Hepatocyte (in vitro differentiated cells): Measurements from ENCODE around the gene PGBD2. TPM values are rescaled to one million over a fixed set of nuclear protein-coding genes. Genes with fewer than 3 reads are reported as not detected.

Experiments
- DNase-seq: peaks from one replicate; pipeline ENCODE4 v3.0.0-alpha.2; 2016; ENCODE audit warnings: low spot score
- H2AFZ ChIP-seq: fragments of 200-600 bp; sonication (generic); 2 replicates; pipeline ENCODE4 v1.6.0; 2016; ENCODE audit warnings: antibody characterized with exemption, mild to moderate bottlenecking
- H3K27ac ChIP-seq: fragments of 200-600 bp; sonication (generic); 2 replicates; pipeline ENCODE4 v1.5.1; 2016; ENCODE audit warnings: mild to moderate bottlenecking
- H3K27me3 ChIP-seq: fragments of 200-600 bp; sonication (generic); 2 replicates; pipeline ENCODE4 v1.6.1; 2016
- H3K36me3 ChIP-seq: fragments of 200-600 bp; sonication (generic); replicated peaks from 2 replicates; pipeline ENCODE4 v1.5.1; 2016; ENCODE audit warnings: low read depth; ENCODE audit not compliant: insufficient read depth
- H3K4me1 ChIP-seq: fragments of 200-600 bp; sonication (generic); 2 replicates; pipeline ENCODE4 v1.5.1; 2016; ENCODE audit warnings: mild to moderate bottlenecking, moderate library complexity; ENCODE audit not compliant: insufficient read depth
- H3K4me2 ChIP-seq: fragments of 200-600 bp; sonication (generic); 2 replicates; pipeline ENCODE4 v1.6.0; 2016
- H3K4me3 ChIP-seq: fragments of 200-600 bp; sonication (generic); 2 replicates; pipeline ENCODE4 v1.5.1; 2016; ENCODE audit warnings: mild to moderate bottlenecking
- H3K79me2 ChIP-seq: fragments of 200-600 bp; sonication (generic); 2 replicates; pipeline ENCODE4 v1.6.0; 2017; ENCODE audit warnings: mild to moderate bottlenecking
- H3K9me2 ChIP-seq: fragments of 200-600 bp; sonication (generic); replicated peaks from 2 replicates; pipeline ENCODE4 v1.6.0; 2017; ENCODE audit warnings: mild to moderate bottlenecking; ENCODE audit not compliant: insufficient read depth
- H3K9me3 ChIP-seq: fragments of 200-600 bp; sonication (generic); 2 replicates; pipeline ENCODE4 v1.5.1; 2016; ENCODE audit warnings: low read depth, mild to moderate bottlenecking
- H4K20me1 ChIP-seq: fragments of 200-600 bp; sonication (generic); 2 replicates; pipeline ENCODE4 v1.6.0; 2016; ENCODE audit warnings: mild to moderate bottlenecking; ENCODE audit not compliant: insufficient read depth, poor library complexity, severe bottlenecking
- EZH2 ChIP-seq: fragments of 200-600 bp; sonication (generic); IDR thresholded peaks from 2 replicates; pipeline ENCODE4 v1.6.1; 2016; ENCODE audit warnings: antibody characterized with exemption, mild to moderate bottlenecking, borderline replicate concordance
- EZH2phosphoT487 ChIP-seq: fragments of 200-600 bp; sonication (generic); IDR thresholded peaks from one replicate; pipeline ENCODE4 v1.6.1; 2018; ENCODE audit warnings: antibody characterized with exemption, mild to moderate bottlenecking, low read depth, moderate library complexity; ENCODE audit not compliant: unreplicated experiment, severe bottlenecking
- WGBS: methylation state at CpG from one replicate; pipeline ENCODE4 v1.1.6; 2016; ENCODE audit warnings: low lambda C conversion rate; ENCODE audit errors: missing lambda C conversion rate; 5-methylcytosine and 5-hydroxymethylcytosine counted together
- polyA plus RNA-seq: library from polyadenylated mRNA; unstranded; fragments of >200 nt; fragmentation: Nextera tagmentation; extraction: Ambion mirVana; gene quantifications from 2 replicates; pipeline ENCODE4 v1.2.1, GENCODE V29; 2016
- total RNA-seq: library from RNA; depleted of rRNA; stranded (reverse); fragments of >200 nt; gene quantifications from 2 replicates; pipeline ENCODE4 v1.2.3, GENCODE V29; 2014
- TF ChIP-seq, protein P1 (sequence below): fragments of 200-600 bp; sonication (generic); IDR thresholded peaks from 2 replicates; pipeline ENCODE4 v1.5.1; 2016; ENCODE audit warnings: antibody characterized with exemption, mild to moderate bottlenecking; ENCODE audit not compliant: poor library complexity

Gene PGBD2
- total and polyA plus RNA-seq, 2 experiments from 2014 or later, result 5.6 to 6.6 TPM

DNA sequence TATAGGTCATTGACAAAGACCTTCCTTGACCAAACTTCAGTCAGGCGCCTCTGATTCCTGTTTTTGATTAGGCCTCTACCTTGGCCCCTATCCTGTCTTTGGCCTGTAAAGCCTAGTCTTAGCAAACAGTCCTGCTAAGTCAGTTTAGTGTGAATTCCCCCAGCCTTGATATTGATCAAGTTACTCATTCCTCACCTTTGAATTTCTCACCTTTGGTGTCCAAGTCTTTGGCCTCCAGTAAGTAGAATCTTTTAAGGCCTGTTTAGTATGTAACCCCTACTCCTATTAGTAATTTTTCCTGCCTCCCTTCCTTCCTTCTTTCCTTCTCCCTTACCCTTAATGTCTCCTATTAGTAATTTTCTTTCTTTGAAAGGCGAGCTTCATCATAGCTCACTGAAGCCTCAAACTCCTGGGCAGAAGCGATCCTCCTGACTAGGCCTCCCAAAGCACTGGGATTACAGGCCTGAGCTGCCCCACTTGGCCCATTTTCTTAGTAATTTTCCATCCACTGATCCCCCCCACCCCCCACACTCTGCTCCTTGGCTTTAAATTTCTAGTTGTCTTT lies 34.1 kb upstream of the PGBD2 start:
- H2AFZ ChIP-seq, result peak overlapping the region; percentile 98
- TF ChIP-seq, protein P1, sequence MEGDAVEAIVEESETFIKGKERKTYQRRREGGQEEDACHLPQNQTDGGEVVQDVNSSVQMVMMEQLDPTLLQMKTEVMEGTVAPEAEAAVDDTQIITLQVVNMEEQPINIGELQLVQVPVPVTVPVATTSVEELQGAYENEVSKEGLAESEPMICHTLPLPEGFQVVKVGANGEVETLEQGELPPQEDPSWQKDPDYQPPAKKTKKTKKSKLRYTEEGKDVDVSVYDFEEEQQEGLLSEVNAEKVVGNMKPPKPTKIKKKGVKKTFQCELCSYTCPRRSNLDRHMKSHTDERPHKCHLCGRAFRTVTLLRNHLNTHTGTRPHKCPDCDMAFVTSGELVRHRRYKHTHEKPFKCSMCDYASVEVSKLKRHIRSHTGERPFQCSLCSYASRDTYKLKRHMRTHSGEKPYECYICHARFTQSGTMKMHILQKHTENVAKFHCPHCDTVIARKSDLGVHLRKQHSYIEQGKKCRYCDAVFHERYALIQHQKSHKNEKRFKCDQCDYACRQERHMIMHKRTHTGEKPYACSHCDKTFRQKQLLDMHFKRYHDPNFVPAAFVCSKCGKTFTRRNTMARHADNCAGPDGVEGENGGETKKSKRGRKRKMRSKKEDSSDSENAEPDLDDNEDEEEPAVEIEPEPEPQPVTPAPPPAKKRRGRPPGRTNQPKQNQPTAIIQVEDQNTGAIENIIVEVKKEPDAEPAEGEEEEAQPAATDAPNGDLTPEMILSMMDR, result no peak
- no peak for TF ChIP-seq EZH2
- no peak for TF ChIP-seq EZH2phosphoT487
- peak overlapping the region; percentile 89 for H3K27ac ChIP-seq
- H3K9me3 ChIP-seq, result no peaks in the 10 kb centered on the region
- WGBS, result 95% methylated on average over 3 of the region's 3 CpGs
- DNase-seq, result no peak
- peak overlapping the region; percentile 64 for H3K4me3 ChIP-seq
- H3K27me3 ChIP-seq, result no peaks in the 10 kb centered on the region
- no peaks in the 10 kb centered on the region for H3K79me2 ChIP-seq
- H3K36me3 ChIP-seq, result no peaks in the 10 kb centered on the region
- no peaks in the 10 kb centered on the region for H3K9me2 ChIP-seq
- H3K4me2 ChIP-seq, result peak overlapping the region; percentile 82
- H3K4me1 ChIP-seq, result peaks cover 5% of the 10 kb centered on the region
- H4K20me1 ChIP-seq, result no peaks in the 10 kb centered on the region

DNA sequence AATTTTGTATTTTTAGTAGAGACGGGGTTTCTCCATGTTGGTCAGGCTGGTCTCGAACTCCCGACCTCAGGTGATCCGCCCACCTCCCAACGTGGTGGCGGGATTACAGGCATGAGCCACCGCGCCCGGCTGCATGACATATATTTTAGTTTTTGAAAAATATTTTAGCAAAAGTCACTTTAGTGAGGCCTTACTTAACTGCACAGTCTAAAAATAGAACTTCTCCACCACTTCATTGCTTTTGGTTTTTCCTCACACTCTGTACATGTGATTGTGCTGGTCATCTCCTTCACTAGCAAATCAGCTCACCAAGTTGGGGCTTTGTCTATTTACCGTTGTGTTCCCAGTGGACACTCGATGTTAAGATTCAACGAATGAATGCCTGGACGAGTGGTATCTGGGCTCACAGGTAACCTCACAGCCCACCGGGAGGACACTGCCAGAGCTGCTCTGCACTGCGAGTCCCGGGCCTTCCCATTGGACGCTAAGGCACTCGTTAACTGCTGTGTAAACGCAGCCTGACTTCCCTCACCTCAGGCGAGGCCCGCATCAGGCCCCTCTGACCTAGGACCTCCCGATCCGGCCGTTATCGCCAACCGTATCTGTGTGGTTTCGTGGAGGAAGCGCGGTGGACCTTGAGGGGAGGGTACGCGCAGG lies 33.2 kb upstream of the PGBD2 start:
- H3K27ac ChIP-seq, result peak overlapping the region; percentile 89
- H3K9me2 ChIP-seq, result no peaks in the 10 kb centered on the region
- H3K36me3 ChIP-seq, result no peaks in the 10 kb centered on the region
- H3K4me2 ChIP-seq, result peak overlapping the region; percentile 82
- H3K4me1 ChIP-seq, result peaks cover 5% of the 10 kb centered on the region
- H3K9me3 ChIP-seq, result no peaks in the 10 kb centered on the region
- DNase-seq, result peak; percentile 73
- peak overlapping the region; percentile 98 for H2AFZ ChIP-seq
- no peaks in the 10 kb centered on the region for H3K79me2 ChIP-seq
- WGBS, result 1% methylated on average over 31 of the region's 31 CpGs
- peak overlapping the region; percentile 64 for H3K4me3 ChIP-seq
- TF ChIP-seq, protein P1, result no peak
- TF ChIP-seq EZH2 (no peak), EZH2phosphoT487 (no peak)
- no peaks in the 10 kb centered on the region for H4K20me1 ChIP-seq
- H3K27me3 ChIP-seq, result no peaks in the 10 kb centered on the region

DNA sequence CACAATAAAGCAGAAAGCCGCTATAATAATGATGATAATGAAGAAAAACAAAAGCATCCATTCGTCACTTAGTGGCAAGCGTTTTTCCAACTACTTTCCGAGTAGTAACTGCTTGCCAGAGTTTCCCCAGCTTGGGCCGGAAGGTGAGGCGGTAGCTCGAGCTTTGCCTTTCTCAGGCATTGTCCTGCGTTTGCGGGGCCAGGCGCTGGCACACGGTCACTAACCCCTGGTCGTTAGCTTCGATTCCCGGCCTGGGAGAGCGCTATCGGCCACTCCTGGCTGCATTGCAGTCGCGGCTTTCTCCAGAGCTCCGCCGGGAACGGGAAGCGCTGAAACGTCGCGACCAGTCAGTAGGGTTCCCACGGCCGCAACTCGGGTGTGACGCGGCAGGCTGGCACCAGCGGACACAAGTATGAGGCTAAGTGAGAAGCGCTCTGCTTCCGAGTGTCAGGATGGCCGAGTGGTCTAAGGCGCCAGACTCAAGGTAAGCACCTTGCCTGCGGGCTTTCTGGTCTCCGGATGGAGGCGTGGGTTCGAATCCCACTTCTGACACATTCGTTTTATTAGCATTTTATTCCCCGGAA lies 32.5 kb upstream of the PGBD2 start:
- no peak for TF ChIP-seq EZH2
- TF ChIP-seq, protein P1, result no peak
- no peak for TF ChIP-seq EZH2phosphoT487
- Histone ChIP-seq H2AFZ (peak overlapping the region; percentile 98), H3K9me2 (no peaks in the 10 kb centered on the region), H3K36me3 (no peaks in the 10 kb centered on the region), H3K4me2 (peak overlapping the region; percentile 82), H3K4me1 (peaks cover 5% of the 10 kb centered on the region), H3K4me3 (peak overlapping the region; percentile 64), H3K27me3 (no peaks in the 10 kb centered on the region), H3K9me3 (no peaks in the 10 kb centered on the region), H4K20me1 (no peaks in the 10 kb centered on the region), H3K27ac (peak overlapping the region; percentile 89), H3K79me2 (no peaks in the 10 kb centered on the region)
- under 1% methylated on average over 41 of the region's 41 CpGs for WGBS
- DNase-seq, result peak; percentile 97
